Mesenchymal stem cell (in vitro differentiated cells and primary cell): ENCODE measurements around the gene CUEDC2.

Source experiments
- DNase-seq: peaks from one replicate; pipeline ENCODE4 v3.0.0-alpha.2; 2013
- H2AFZ ChIP-seq: one replicate; pipeline ENCODE4 v1.6.1; 2013; ENCODE audit warnings: low read depth, mild to moderate bottlenecking, control low read depth, inconsistent platforms, low read length, moderate library complexity
- H2AK5ac ChIP-seq: 2 replicates; pipeline ENCODE4 v1.6.1; 2013; ENCODE audit warnings: low read length, moderate library complexity, mild to moderate bottlenecking, inconsistent platforms; ENCODE audit not compliant: severe bottlenecking
- H2BK120ac ChIP-seq: one replicate; pipeline ENCODE4 v1.6.1; 2013; ENCODE audit warnings: low read depth, mild to moderate bottlenecking, inconsistent platforms, low read length, moderate library complexity
- H2BK12ac ChIP-seq, 2 experiments: one replicate each; pipeline ENCODE4 v1.6.1; 2013; ENCODE audit warnings: inconsistent platforms in 2 of 2, low read length in 2 of 2, mild to moderate bottlenecking in 2 of 2, moderate library complexity in 2 of 2, control low read depth in 1 of 2
- H2BK15ac ChIP-seq: one replicate; pipeline ENCODE4 v1.6.1; 2013; ENCODE audit warnings: mild to moderate bottlenecking, low read depth, inconsistent platforms; ENCODE audit not compliant: poor library complexity, severe bottlenecking
- H2BK5ac ChIP-seq: 2 replicates; pipeline ENCODE4 v1.6.1; 2013; ENCODE audit warnings: low read depth, mild to moderate bottlenecking, low read length, control low read depth, inconsistent platforms; ENCODE audit not compliant: poor library complexity, severe bottlenecking
- H3K14ac ChIP-seq, 2 experiments: one replicate each; pipeline ENCODE4 v1.6.1; 2013; ENCODE audit warnings: inconsistent platforms in 2 of 2, low read length in 2 of 2, control low read depth in 1 of 2, mild to moderate bottlenecking in 1 of 2, moderate library complexity in 1 of 2
- H3K18ac ChIP-seq, 2 experiments: one replicate each; pipeline ENCODE4 v1.6.1; 2013; ENCODE audit warnings: inconsistent platforms in 2 of 2, low read length in 2 of 2, control low read depth in 1 of 2, low read depth in 1 of 2, mild to moderate bottlenecking in 1 of 2
- H3K23ac ChIP-seq, 2 experiments: one replicate each; pipeline ENCODE4 v1.6.1; 2013; ENCODE audit warnings: inconsistent platforms in 2 of 2, low read length in 2 of 2, mild to moderate bottlenecking in 2 of 2, moderate library complexity in 2 of 2, control low read depth in 1 of 2
- H3K27ac ChIP-seq: 2 replicates; pipeline ENCODE4 v1.5.1; 2013; ENCODE audit warnings: mild to moderate bottlenecking, moderate library complexity, low read length, control low read depth, inconsistent platforms; ENCODE audit not compliant: poor library complexity, severe bottlenecking
- H3K27me3 ChIP-seq, 2 experiments: 2 replicates each; pipeline versions ENCODE4 v1.6.1 to v1.7.0; 2013; ENCODE audit warnings: low read length in 2 of 2, mild to moderate bottlenecking in 2 of 2, moderate library complexity in 2 of 2, control low read depth in 1 of 2, inconsistent platforms in 1 of 2; ENCODE audit not compliant: control insufficient read depth in 1 of 2, insufficient read depth in 1 of 2
- H3K36me3 ChIP-seq, 2 experiments: 2 replicates each; pipeline versions ENCODE4 v1.6.1 to v1.7.0; 2013; ENCODE audit warnings: low read length in 2 of 2, control low read depth in 1 of 2, inconsistent platforms in 1 of 2, low read depth in 1 of 2, mild to moderate bottlenecking in 1 of 2; ENCODE audit not compliant: insufficient read depth in 2 of 2, control insufficient read depth in 1 of 2
- H3K4ac ChIP-seq, 2 experiments: one replicate each; pipeline ENCODE4 v1.6.1; 2013; ENCODE audit warnings: inconsistent platforms in 2 of 2, low read length in 2 of 2, mild to moderate bottlenecking in 2 of 2, moderate library complexity in 2 of 2, control low read depth in 1 of 2, low read depth in 1 of 2
- H3K4me1 ChIP-seq: 2 replicates; pipeline ENCODE4 v1.6.1; 2013; ENCODE audit warnings: low read depth, low read length, control low read depth; ENCODE audit not compliant: control insufficient read depth, insufficient read depth
- H3K4me2 ChIP-seq: 2 replicates; pipeline ENCODE4 v1.6.1; 2013; ENCODE audit warnings: low read length, mild to moderate bottlenecking, inconsistent platforms; ENCODE audit not compliant: poor library complexity, severe bottlenecking
- H3K4me3 ChIP-seq, 2 experiments: 2 replicates each; pipeline versions ENCODE4 v1.5.1 to v1.7.0; 2013; ENCODE audit warnings: low read length in 2 of 2, mild to moderate bottlenecking in 2 of 2, control low read depth in 1 of 2, low read depth in 1 of 2; ENCODE audit not compliant: insufficient read depth in 1 of 2
- H3K79me1 ChIP-seq: replicated peaks from 2 replicates; pipeline ENCODE4 v1.6.1; 2013; ENCODE audit warnings: mild to moderate bottlenecking, control low read depth, low read length, inconsistent platforms; ENCODE audit not compliant: poor library complexity, severe bottlenecking
- H3K9ac ChIP-seq: 2 replicates; pipeline ENCODE4 v1.7.0; 2013; ENCODE audit warnings: mild to moderate bottlenecking, low read length, moderate library complexity
- H3K9me3 ChIP-seq: 2 replicates; pipeline ENCODE4 v1.7.0; 2013; ENCODE audit warnings: mild to moderate bottlenecking, low read length; ENCODE audit not compliant: control insufficient read depth
- H4K8ac ChIP-seq: one replicate; pipeline ENCODE4 v1.6.1; 2013; ENCODE audit warnings: inconsistent platforms, mild to moderate bottlenecking, low read length, moderate library complexity
- H4K91ac ChIP-seq: one replicate; pipeline ENCODE4 v1.6.1; 2013; ENCODE audit warnings: mild to moderate bottlenecking, low read length, inconsistent platforms
- WGBS: methylation state at CpG from one replicate; pipeline ENCODE4 v1.1.7; 2013; ENCODE audit warnings: mixed read lengths; 5-methylcytosine and 5-hydroxymethylcytosine counted together

Gene CUEDC2

GRCh38 chr10:102395400-102396316 is 36.7 kb downstream of the CUEDC2 start, which contains the start of gene NFKB2:
Gene NFKB2, plus strand, starts transcription at chr10:102395705. Its CDS starts 255 bp downstream, at chr10:102395960.
- Histone ChIP-seq H3K27ac (peak within 1 kb of the TSS; percentile 30), H3K4ac (peak within 1 kb of the TSS; percentile 28 to 94), H4K91ac (peak within 1 kb of the TSS; percentile 79), H3K9me3 (no peaks in the 10 kb centered on the region), H3K27me3 (peaks cover 0 to 4% of the 10 kb centered on the region in 2 experiments), H2AFZ (peak within 1 kb of the TSS; percentile 68), H3K4me2 (peak within 1 kb of the TSS; percentile 99), H3K23ac (peak within 1 kb of the TSS in 1 of 2 experiments; percentile 95), H2BK5ac (no peak within 1 kb of the TSS), H3K4me1 (peaks cover 42% of the 10 kb centered on the region), H3K14ac (peak within 1 kb of the TSS in 1 of 2 experiments; percentile 96), H3K36me3 (peaks cover 16 to 35% of the 10 kb centered on the region in 2 experiments), H3K79me1 (peaks cover 23% of the 10 kb centered on the region), H2AK5ac (peak within 1 kb of the TSS; percentile 25), H3K18ac (peak within 1 kb of the TSS; percentile 80 to 95), H2BK15ac (peak within 1 kb of the TSS; percentile 78), H2BK12ac (peak within 1 kb of the TSS in 1 of 2 experiments; percentile 94), H2BK120ac (peak within 1 kb of the TSS; percentile 54), H4K8ac (peak within 1 kb of the TSS; percentile 65), H3K9ac (peak within 1 kb of the TSS; percentile 90), H3K4me3 (peak within 1 kb of the TSS; percentile 76 to 92)
- peak; percentile 96 for DNase-seq
- 2% methylated on average over 37 of the region's 42 CpGs for WGBS

- Histone ChIP-seq H4K8ac (peak overlapping the region; percentile 59), H3K36me3 (peaks cover 11 to 27% of the 10 kb centered on the region in 2 experiments), H3K27ac (peak overlapping the region; percentile 30), H3K23ac (peak overlapping the region in 1 of 2 experiments; percentile 95), H2BK120ac (peak overlapping the region; percentile 11), H3K79me1 (peaks cover 19% of the 10 kb centered on the region), H3K14ac (peak overlapping the region in 1 of 2 experiments; percentile 96), H3K9me3 (no peaks in the 10 kb centered on the region), H2BK5ac (no peak overlapping the region), H3K4me2 (peak overlapping the region; percentile 78), H2AK5ac (no peak overlapping the region), H3K27me3 (peaks cover 0 to 8% of the 10 kb centered on the region in 2 experiments), H3K18ac (peak overlapping the region; percentile 80 to 95), H3K4ac (peak overlapping the region in 1 of 2 experiments; percentile 60), H2AFZ (peak overlapping the region; percentile 68), H3K9ac (peak overlapping the region; percentile 90), H2BK12ac (peak overlapping the region in 1 of 2 experiments; percentile 94), H4K91ac (peak overlapping the region; percentile 71), H3K4me3 (peak overlapping the region; percentile 76 to 92), H2BK15ac (peak overlapping the region; percentile 78), H3K4me1 (peaks cover 35% of the 10 kb centered on the region)
- DNase-seq = peak; percentile 75
- 6% methylated on average over 26 of the region's 35 CpGs for WGBS
Measured at GRCh38 chr10:102394801-102395399, 37.5 kb downstream of the CUEDC2 start.

- H2BK15ac ChIP-seq = peak overlapping the region; percentile 93
- H2BK12ac ChIP-seq = peak overlapping the region in 1 of 2 experiments; percentile 94
- H3K4me3 ChIP-seq = peak overlapping the region; percentile 76 to 92
- H3K4ac ChIP-seq = peak overlapping the region in 1 of 2 experiments; percentile 76
- peak overlapping the region; percentile 59 for H4K8ac ChIP-seq
- H2AFZ ChIP-seq = peak overlapping the region; percentile 69
- peaks cover 0 to 8% of the 10 kb centered on the region in 2 experiments for H3K27me3 ChIP-seq
- no peak overlapping the region for H2BK120ac ChIP-seq
- H2AK5ac ChIP-seq = no peak overlapping the region
- peaks cover 30% of the 10 kb centered on the region for H3K4me1 ChIP-seq
- peak overlapping the region; percentile 78 for H3K4me2 ChIP-seq
- peaks cover 17% of the 10 kb centered on the region for H3K79me1 ChIP-seq
- H3K14ac ChIP-seq = peak overlapping the region in 1 of 2 experiments; percentile 96
- peak overlapping the region; percentile 24 for H3K27ac ChIP-seq
- WGBS = under 1% methylated on average over 71 of the region's 71 CpGs
- peak; percentile 99 for DNase-seq
- peak overlapping the region; percentile 90 for H3K9ac ChIP-seq
- no peak overlapping the region for H4K91ac ChIP-seq
- no peaks in the 10 kb centered on the region for H3K9me3 ChIP-seq
- peaks cover 11 to 24% of the 10 kb centered on the region in 2 experiments for H3K36me3 ChIP-seq
- H2BK5ac ChIP-seq = no peak overlapping the region
- H3K23ac ChIP-seq = peak overlapping the region in 1 of 2 experiments; percentile 95
- H3K18ac ChIP-seq = peak overlapping the region; percentile 37 to 95
Measured at GRCh38 chr10:102394079-102394800, 38.1 kb downstream of the CUEDC2 start.
